Rectal smooth muscle tissue (tissue), 1 donor: ENCODE results near the gene CDK6.

Experiments used
- H3K27ac ChIP-seq: one replicate; pipeline ENCODE4 v1.7.0; 2013; ENCODE audit warnings: low read depth, low read length, inconsistent platforms
- H3K27me3 ChIP-seq: one replicate; pipeline ENCODE4 v1.7.0; 2013; ENCODE audit warnings: low read length; ENCODE audit not compliant: control insufficient read depth, insufficient read depth
- H3K36me3 ChIP-seq: one replicate; pipeline ENCODE4 v1.7.0; 2013; ENCODE audit warnings: low read length; ENCODE audit not compliant: control insufficient read depth, insufficient read depth
- H3K4me1 ChIP-seq: one replicate; pipeline ENCODE4 v1.7.0; 2013; ENCODE audit warnings: low read length; ENCODE audit not compliant: control insufficient read depth, insufficient read depth
- H3K4me3 ChIP-seq: one replicate; pipeline ENCODE4 v1.7.0; 2013; ENCODE audit warnings: low read length
- H3K9ac ChIP-seq: one replicate; pipeline ENCODE4 v1.7.0; 2013; ENCODE audit warnings: low read length

The CDK6 gene

DNA sequence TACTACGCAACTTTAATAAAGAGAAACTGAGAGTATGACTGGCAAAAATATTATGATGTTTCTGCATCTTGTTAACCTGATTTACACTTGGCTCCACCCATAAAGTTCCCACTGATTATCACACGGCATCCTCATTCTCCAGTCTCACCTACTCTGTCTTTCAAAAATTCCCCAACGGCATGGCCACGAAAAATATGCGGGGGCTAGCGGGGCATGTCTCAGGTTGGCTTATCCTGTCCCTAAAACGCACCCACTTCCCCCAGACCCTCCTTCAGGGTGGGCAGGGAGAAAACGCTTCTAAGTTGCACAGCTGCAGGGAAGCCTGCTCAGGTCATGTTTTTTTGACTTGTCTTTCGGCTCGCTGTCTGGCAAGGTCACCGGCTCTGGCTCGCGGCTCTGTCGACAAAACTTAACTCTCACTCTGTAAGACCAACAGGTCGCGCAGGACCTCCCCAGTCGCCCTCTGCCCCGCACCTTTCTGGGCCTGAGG, 3.8 kb downstream of the CDK6 start:
- Histone ChIP-seq H3K9ac (peak overlapping the region; percentile 80), H3K4me1 (peaks cover 5% of the 10 kb centered on the region), H3K36me3 (no peaks in the 10 kb centered on the region), H3K27me3 (no peaks in the 10 kb centered on the region), H3K4me3 (peak overlapping the region; percentile 79), H3K27ac (peak overlapping the region; percentile 84)

DNA sequence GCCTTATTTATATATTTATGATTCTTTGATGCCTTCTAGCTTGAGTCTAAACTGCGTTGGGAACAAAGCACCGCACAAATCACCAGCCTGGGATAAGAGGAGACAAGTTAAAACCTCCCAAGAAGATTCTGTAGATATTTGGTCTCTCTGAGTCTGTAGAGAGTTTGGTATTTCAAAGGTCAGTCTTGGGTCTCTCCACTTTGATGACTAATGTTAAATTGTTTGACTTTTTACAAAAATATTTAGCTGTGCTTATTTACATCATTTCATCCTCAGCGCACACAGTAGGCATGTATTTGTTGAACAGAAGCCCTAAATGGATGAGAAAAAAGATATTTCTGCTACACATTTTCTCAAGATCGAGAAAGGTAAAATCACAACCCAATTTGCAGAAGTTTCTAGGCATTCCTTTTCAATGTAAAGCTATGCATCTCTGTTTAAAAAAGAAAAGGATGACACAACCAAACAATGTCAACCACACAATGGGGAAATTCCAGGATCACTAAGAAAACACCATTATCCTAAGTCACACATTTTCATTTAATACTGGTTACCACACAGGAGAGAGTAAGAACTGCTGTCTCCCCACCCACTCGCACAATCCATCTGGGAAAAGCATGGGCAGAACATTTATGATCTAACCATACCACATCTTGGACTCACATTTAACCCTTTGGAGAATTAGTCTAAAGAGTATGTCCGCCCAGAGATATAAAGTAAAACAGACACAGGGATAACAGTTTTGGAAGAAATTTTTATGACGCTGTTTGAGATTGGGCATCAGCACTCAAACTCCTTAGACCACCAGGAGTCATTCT, 4.4 kb downstream of the CDK6 start:
- Histone ChIP-seq H3K4me3 (peak overlapping the region; percentile 79), H3K9ac (no peak overlapping the region), H3K36me3 (no peaks in the 10 kb centered on the region), H3K4me1 (peaks cover 5% of the 10 kb centered on the region), H3K27me3 (no peaks in the 10 kb centered on the region), H3K27ac (peak overlapping the region; percentile 84)

DNA sequence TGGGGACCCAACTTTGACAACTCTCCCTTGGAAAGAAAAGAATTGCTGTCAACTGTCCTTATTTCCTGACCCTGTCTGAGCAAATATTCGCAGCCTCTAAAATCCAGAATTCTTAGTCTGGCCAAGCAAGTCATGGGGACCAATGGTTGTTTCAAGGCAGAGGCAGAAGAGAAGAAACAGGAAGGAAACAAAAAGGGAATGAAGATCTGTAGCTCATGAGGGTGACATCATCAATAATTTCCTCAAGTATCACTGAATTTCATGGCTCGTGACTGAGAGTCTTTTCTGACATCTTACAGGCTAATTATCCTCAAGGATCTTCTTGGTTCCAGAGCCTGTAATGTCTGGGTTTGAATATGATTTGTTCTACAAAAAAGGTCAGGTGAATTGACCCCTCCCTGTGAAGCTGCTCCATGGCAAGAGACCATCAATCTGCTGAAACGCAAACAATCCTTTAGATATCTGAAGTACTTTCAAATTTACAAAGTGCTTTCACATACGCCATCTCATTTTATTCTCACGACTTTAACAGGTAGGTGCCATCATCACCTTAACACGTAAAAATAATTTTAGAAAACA, 5.8 kb downstream of the CDK6 start:
- Histone ChIP-seq H3K9ac (no peak overlapping the region), H3K27me3 (no peaks in the 10 kb centered on the region), H3K36me3 (no peaks in the 10 kb centered on the region), H3K4me3 (no peak overlapping the region), H3K27ac (no peak overlapping the region), H3K4me1 (peaks cover 5% of the 10 kb centered on the region)

DNA sequence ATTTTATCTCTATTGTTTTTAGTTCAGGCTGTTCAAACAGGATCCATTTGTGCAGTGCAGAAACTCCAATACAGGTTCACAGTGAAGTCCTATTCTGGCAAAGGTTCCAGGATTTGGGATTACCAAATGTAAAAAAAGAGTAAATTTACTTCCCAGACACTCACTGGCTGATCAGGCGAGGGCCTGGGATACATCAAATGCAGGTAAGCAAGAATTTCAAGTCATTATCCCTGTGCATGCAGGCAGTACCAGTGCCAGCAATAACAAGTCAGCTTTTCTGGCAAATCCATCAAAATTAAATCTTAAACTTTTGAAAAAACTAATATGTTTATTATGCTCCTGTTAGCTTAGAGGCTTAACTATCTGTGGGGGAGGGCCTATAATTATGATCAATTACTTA, 6.3 kb downstream of the CDK6 start:
- peaks cover 5% of the 10 kb centered on the region for H3K4me1 ChIP-seq
- no peak overlapping the region for H3K9ac ChIP-seq
- no peaks in the 10 kb centered on the region for H3K36me3 ChIP-seq
- no peaks in the 10 kb centered on the region for H3K27me3 ChIP-seq
- no peak overlapping the region for H3K27ac ChIP-seq
- no peak overlapping the region for H3K4me3 ChIP-seq

DNA sequence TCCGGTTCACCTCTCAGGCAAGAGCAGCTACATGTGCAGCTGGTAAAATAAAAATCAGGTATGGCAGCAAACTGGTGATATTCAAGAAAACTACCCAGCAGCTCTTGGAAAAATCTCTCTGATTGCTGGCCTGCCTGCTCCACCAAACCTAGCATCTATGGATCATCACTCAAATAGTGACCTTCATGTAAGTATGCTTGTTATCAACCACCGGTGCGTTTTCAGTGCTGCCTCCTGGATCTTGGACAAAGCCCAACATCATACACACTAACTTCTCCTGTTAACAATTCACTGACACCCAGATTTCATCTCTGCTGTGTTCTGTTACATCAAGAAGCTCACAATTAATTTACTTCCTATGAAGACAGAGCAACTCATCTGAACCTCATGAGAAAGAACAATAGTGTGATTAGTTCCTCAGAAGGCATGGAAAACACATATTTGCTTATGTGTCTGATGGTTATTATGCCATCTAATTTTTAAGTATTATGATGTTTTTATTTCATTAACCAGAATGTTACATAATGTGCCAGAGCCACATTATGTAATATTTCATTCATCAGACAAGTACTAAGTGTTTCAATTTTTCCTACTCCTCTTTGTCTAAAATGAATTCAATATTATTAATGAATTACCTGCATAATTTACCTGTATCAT, 8.8 kb downstream of the CDK6 start:
- H3K4me1 ChIP-seq: peaks cover 3% of the 10 kb centered on the region
- H3K9ac ChIP-seq: no peak overlapping the region
- no peaks in the 10 kb centered on the region for H3K36me3 ChIP-seq
- no peak overlapping the region for H3K27ac ChIP-seq
- H3K27me3 ChIP-seq: no peaks in the 10 kb centered on the region
- no peak overlapping the region for H3K4me3 ChIP-seq

DNA sequence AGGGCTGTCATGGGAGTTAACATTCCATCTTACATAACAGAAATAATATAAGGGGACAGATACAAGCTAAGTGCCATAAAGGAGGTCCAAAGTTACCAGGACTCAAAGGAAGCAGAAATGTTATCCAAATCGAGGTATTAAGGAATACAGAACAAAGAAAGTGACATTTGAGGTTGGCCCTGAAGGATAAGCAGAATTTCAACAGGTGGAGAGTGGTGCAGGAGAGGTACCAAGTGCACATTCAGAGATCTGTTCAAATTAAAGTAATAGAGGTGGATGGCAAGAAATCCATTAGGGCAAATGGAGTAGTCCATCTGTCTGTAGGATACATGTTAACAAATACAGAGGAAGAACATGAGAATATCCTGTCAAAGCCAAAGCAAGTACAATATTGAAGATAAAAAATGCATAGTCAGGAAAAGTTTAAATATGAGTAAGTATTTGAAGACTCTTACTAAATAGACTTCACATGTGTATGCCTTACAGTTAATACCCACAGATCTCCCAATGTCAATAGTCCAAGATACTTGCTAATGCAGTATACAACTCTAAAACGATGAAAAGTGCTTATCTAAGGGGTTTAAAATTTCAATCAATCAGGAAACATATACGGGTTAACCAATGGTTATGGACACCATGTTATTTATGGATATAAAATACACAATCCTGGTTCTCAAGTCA, 10.0 kb downstream of the CDK6 start:
- Histone ChIP-seq H3K27me3 (no peaks in the 10 kb centered on the region), H3K4me1 (no peaks in the 10 kb centered on the region), H3K9ac (no peak overlapping the region), H3K27ac (no peak overlapping the region), H3K36me3 (no peaks in the 10 kb centered on the region), H3K4me3 (no peak overlapping the region)

DNA sequence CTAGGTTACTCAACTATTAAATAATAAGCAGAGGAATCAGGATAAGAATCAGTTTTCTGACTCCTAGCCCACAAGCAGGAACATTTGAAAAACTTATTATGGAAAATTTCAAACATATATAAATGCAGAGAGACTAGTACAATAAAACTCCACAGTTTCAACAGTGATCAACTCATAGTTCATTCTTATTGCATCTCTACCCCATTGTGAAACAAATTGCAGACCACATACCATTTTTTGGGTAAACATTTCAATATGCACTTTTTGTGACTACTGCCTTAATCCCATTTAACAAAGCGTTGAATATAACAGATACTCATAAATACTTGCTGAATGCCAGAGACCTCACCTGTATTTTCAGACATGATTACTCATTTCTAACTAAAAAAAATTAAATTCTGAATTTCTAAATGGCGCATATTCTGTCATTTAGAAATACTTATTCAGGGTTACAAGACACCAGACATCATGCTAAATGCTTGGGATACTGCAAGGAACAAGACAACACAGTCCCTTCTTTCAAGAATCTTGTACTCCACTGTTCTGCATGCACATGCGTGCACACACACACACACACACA, 11.4 kb downstream of the CDK6 start:
- Histone ChIP-seq H3K4me3 (no peak overlapping the region), H3K27ac (no peak overlapping the region), H3K27me3 (no peaks in the 10 kb centered on the region), H3K4me1 (no peaks in the 10 kb centered on the region), H3K36me3 (no peaks in the 10 kb centered on the region), H3K9ac (no peak overlapping the region)

DNA sequence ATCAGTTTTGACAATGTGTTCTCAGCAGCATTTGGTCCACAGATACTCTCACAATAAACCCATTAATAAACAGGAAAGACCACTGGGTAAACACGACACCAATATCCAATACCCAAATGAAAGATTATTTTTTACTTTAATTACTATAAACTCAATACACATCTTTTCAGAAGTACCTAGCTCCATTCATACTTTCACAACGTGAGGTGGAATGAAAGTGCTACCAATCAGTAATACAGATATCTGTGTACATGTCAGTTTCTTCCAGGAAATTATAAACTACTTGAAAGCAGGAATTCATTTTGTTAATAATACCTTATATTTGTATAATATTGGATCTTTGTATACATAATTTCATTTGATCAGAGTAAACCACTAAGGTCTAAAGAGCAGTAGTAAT, 11.9 kb downstream of the CDK6 start:
- Histone ChIP-seq H3K36me3 (no peaks in the 10 kb centered on the region), H3K9ac (no peak overlapping the region), H3K27ac (no peak overlapping the region), H3K4me1 (no peaks in the 10 kb centered on the region), H3K27me3 (no peaks in the 10 kb centered on the region), H3K4me3 (no peak overlapping the region)

DNA sequence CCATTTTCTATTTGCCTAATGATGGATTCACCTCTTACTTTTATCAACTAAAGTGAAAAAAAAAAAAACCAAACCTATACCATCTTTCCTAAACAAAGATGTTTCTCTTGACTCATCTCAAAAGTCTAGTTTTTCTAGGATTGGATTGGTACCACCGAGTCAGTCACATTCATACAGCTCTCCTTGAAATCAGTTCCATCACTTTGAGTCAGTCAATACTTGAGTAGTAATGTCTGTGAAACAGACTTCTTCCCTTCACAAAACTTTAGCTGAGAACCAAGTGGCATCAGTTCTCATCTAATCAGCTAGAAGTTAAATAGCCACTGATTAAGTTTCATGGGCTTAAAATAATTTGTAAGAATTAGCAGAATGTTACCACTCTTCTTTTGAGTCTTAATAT, 13.3 kb downstream of the CDK6 start:
- Histone ChIP-seq H3K36me3 (no peaks in the 10 kb centered on the region), H3K9ac (no peak overlapping the region), H3K4me1 (no peaks in the 10 kb centered on the region), H3K27ac (no peak overlapping the region), H3K4me3 (no peak overlapping the region), H3K27me3 (no peaks in the 10 kb centered on the region)

DNA sequence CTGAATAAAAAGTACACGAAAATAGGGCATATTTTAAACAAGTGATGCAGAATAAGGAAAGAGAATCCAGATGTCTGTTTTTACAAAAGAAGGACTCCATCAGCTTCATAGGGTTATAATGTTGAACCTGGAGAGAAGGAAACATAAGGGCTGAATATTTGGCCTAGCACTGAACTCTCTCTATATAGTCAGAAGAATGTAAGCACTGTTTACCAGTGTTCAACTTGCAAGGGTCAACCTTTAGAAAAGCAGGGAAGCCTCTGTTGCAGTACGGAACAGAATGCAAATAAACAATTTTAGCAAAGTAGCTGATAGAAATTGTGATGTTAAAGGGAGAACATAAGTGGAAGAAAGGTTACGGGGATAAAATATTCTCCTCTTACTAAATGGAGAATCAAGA, 16.2 kb downstream of the CDK6 start:
- H3K36me3 ChIP-seq: no peaks in the 10 kb centered on the region
- H3K27ac ChIP-seq: no peak overlapping the region
- H3K4me1 ChIP-seq: no peaks in the 10 kb centered on the region
- H3K27me3 ChIP-seq: no peaks in the 10 kb centered on the region
- H3K9ac ChIP-seq: no peak overlapping the region
- no peak overlapping the region for H3K4me3 ChIP-seq

DNA sequence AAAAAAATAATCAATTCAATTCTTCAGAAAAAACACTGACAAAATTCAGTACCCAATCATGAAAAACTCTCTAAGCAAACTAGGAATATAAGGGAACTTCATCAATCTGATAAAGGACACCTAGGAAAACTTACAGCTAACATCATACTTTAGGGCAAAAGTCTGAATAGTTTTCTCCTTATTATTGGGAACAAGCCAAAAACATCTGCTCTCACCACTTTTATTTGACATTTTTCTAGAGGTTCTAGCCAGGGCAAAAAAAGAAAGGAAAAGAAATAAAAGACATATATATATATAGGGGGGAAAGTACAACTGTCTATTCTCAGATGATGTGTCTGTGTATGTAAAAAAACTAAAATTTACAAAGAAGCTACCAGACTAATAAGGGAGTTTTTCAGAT, 19.0 kb downstream of the CDK6 start:
- Histone ChIP-seq H3K4me1 (no peaks in the 10 kb centered on the region), H3K9ac (no peak overlapping the region), H3K4me3 (no peak overlapping the region), H3K36me3 (no peaks in the 10 kb centered on the region), H3K27ac (no peak overlapping the region), H3K27me3 (no peaks in the 10 kb centered on the region)

DNA sequence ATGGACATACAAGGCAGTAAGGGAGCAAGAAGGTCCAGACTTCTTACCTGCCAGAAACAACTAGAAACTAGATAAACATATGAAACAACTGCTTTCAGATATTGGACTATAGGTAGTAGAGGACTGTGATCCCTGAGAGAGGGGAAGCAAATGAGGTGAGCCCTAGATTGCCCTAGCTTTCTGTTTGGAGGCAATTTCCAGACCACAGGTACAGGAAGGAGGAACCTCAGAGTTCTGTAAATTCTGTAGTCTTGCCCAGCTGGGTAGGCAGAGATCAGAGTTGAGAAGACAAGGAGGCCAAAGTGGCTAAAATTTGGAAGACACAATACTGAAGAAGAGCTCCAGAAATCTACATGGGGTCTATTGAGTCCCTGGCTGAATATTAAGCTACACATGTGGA, 21.0 kb downstream of the CDK6 start:
- Histone ChIP-seq H3K4me3 (no peak overlapping the region), H3K4me1 (no peaks in the 10 kb centered on the region), H3K36me3 (no peaks in the 10 kb centered on the region), H3K9ac (no peak overlapping the region), H3K27ac (no peak overlapping the region), H3K27me3 (no peaks in the 10 kb centered on the region)
